NAMALWA (cell line): ENCODE results near the gene SIGMAR1.
"Not testable (repeated sequence)": the region's sequence is repeated elsewhere in the genome, so short reads cannot be mapped to it uniquely, and the experiment has no call there.

Experiments used
- DNase-seq: peaks from one replicate; pipeline ENCODE4 v3.0.0-alpha.2; 2015; ENCODE audit warnings: low spot score

SIGMAR1 gene

GRCh38 chr9:34654323-34655051, 16.9 kb upstream of the SIGMAR1 start:
- no peak for DNase-seq

DNA sequence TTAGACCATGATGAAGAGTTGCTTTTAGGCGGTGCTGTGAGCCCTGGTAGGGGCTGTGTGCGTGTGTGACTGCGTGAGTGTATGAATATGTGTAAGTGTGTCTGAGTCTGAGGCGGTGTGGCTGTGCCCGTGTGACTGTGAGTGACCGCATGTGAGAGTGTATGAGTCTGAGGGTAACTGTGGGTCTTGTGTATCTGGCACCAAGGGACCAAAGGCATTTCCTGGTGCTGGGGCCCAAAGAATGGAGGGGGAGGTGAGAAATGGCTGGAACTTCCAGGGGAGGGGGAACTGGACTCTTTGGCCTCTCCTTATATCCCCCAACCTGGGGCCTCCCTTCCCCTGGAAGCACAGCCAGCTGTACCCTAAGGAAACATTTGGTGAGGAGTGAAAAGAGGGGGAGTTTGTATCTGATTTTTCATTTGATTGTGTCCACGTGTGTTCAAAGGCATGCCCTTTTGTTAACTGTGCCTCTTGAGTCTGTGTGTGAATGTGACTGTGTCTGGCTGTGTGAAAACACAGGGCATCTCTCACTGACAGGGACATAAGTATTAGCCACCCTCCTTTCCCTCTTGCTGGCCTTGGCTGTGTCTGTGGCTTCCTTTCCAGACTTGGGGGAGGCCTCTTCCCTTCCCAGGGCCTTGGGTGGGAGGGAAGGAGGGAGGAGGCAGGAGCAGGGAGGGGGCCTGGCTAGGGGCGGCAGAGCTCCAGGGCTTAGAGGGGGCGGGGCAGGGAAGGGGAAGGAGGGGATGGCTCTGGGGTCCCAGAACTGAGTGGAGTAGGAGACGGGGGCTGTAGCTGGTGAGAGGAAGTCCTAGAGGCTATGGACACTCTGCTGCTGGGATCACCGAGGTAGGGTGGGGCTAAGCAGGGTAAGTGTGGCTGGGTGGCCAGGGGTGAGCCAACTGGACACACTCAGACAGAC, 15.8 kb upstream of the SIGMAR1 start:
- no peak for DNase-seq

DNA sequence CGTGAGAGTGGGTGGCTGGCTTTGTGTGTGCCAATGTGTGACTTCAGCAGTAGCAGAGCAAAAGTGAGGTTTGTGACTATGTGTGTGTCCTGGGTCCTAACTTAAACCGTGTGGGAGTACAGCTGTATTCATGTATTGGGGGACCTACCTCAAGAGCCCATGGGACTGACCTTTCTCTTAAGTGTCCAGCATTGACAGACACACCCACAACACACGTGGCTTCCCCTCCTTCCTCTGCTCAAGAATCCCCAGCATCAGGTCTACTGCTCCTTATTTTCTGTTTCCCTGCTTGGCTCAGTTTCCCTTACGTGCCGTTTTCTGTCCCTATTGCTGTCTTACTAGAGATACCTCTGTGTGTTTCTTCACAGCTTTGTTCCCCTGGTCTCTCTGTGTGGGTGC, 15.0 kb upstream of the SIGMAR1 start:
- no peak for DNase-seq

GRCh38 chr9:34651876-34652601, 14.5 kb upstream of the SIGMAR1 start, which contains the start of gene IL11RA:
TSS of gene IL11RA (plus strand) at chr9:34652185. CDS start at chr9:34655218, 3,033 bp downstream.
- DNase-seq, result no peak

- DNase-seq, result no peak
Observed at GRCh38 chr9:34651321-34651720, 13.7 kb upstream of the SIGMAR1 start.

DNA sequence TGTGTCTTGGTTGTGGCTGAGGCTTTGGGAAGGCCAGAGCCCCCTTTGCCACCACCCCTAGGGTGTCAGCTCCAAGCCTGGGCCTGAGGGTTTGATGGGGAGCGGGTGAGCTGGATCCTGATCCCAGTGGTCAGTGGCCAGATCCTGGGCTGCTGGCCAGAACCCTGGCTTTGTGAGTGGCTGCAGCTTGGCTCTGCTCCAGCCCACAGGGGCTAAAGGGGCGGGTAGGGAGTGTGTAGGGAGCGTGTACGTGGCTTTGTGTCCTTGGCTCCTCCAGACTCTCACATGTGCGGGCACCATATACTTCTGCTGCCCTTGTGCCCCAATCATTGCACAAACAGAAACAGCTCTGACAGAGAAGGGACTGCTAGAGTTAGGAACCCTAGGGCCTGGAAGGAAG, 13.2 kb upstream of the SIGMAR1 start:
- no peak for DNase-seq

GRCh38 chr9:34648673-34649072, 11.1 kb upstream of the SIGMAR1 start:
- DNase-seq, result no peak

- no peak for DNase-seq
Observed at GRCh38 chr9:34647651-34648050, 10.1 kb upstream of the SIGMAR1 start.

GRCh38 chr9:34647084-34647403, 9.5 kb upstream of the SIGMAR1 start:
- DNase-seq, result no peak

DNA sequence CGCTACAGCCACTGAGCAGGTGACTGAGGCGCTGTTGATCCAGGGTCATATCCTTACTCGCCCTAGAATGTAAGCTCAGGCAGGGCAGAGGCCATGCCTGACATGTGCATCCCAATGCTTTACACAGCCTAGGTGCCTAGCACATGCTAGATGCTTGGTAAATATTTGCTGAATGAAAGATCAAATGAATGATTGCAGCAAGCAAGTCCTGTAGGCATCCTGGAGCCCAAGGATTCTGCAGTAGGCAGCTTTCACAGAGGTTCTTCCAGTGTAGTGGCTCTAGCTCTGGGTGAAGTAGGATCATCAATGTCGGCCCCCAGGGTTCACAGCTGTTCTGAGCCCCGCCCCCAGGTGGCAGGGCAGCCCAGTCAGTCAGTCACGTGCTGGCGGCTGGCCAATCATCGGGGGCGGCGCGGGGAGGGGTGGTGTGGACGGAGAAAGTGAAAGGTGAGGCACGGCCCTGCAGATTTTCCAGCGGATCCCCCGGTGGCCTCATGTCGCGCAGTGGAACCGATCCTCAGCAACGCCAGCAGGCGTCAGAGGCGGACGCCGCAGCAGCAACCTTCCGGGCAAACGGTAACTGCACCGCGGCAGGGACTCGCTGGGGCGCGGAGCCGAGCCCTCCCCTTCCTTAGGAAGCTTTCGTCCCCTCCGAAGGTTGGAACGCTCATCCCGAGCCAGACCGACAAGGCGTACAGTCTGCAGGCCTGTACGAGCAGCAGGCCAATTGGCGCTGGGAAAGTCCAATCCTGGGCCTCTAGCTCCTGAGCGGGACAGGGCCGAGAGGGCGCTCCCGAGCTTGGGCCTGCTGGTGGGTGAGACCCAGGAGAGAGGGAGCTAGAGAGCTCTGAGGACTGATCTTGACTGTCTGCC, 8.9 kb upstream of the SIGMAR1 start, which contains the start of gene GALT:
Gene GALT, plus strand, starts transcription at position 465 of the 873 bp plus-strand sequence. Its CDS starts 30 bp downstream, at position 495.
- peak; percentile 95 for DNase-seq

- no peak for DNase-seq
Observed at GRCh38 chr9:34644766-34645314, 7.3 kb upstream of the SIGMAR1 start.

DNA sequence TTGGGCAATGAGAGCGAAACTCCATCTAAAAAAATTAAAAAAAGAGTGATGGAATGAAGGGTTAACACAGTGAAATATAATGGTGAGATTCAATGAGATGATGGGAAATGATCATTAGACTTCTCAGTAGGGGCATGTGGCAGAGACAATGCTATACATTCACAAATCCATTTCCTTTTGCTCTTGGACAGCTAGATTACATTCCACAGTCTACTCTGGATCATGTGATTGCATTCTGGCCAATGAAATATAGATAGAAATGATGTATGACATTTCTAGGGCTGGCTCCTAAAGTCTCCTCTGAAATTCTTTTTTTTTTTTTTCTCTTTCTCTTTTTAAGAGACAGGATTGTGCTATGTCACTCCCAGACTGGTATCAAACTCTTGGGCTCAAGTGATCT, 5.1 kb upstream of the SIGMAR1 start:
- DNase-seq, result no peak

- DNase-seq, result not testable (repeated sequence)
Observed at GRCh38 chr9:34639322-34639721, 1.7 kb upstream of the SIGMAR1 start.

DNA sequence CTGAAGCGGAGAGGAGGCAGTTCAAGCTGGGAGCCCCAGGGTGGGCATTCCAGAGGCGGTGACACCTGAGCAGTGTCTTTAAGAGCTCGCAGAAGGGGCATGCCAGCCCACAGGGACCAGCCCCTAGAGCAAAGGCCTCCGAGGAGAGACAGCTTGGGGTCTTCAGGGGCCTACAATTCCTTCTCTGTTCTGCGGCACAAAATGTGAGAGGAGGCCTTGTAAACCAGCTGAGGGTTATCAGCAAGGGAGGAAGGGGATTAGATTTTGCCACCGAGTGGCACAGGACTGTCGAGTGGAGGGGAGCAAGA, 505 bp upstream of the SIGMAR1 start:
- no peak for DNase-seq

GRCh38 chr9:34636791-34637355, 714 bp downstream of the SIGMAR1 start:
- DNase-seq, result peak; percentile 54

- no peak for DNase-seq
Observed at GRCh38 chr9:34635556-34635955, 2.0 kb downstream of the SIGMAR1 start.

- no peak for DNase-seq
Observed at GRCh38 chr9:34634551-34635248, 2.9 kb downstream of the SIGMAR1 start.

DNA sequence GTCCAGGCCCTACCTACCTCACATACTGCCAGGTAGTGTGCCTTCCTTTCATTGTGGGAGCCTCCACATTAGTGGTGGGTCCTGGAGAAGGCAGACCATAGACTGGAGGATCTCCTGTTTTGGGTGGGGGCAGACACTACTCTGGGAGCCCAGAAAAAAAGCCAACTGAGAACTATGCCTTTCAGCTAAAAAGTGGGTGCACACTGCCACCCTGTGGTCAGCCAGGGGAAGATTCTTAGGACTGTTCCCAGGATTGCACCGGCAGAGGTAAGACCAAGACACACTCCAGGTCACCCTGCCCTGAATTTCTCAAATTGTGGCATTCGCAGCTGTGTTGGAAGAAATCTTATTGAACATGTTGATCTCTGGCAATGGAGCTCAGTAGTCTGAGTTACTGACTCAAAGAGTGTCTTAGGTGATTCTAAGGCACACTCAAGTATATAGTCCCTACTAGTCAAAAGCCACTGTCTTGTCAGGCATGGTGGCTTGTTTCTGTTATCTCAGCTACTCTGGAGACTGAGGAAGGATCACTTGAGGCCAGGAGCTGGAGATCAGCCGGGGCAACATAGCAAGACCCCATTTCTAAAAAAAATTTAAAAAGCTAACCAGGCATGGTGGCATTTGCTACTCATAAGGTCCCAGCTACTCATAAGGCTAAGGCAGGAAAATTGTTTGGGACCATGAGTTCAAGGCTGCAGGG, 3.6 kb downstream of the SIGMAR1 start:
- peak; percentile 83 for DNase-seq

DNA sequence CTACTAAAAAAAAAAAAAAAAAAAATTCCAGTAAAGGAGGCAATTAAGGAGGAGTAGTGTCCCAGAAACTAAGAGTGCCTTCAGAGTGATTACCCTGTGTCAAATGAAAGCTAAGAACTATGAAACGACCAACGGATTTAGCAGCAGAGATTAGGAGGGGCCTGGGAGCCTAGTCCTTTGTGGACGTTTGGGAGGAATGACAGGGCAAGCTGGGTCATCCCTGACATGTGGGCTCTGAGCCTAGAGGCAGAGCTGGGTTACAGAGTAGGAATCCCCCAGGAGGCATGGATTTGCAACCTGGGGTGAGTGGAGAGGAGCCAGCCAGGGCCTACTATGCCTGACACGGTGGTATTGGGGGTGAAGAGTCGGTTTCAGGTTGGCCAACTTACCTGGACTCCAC, 4.4 kb downstream of the SIGMAR1 start:
- no peak for DNase-seq
